SK-N-SH (cell line): ENCODE results near the gene VSIG10L. TPM values are rescaled to one million over a fixed set of nuclear protein-coding genes. Genes with fewer than 3 reads are reported as not detected.

ENCODE experiments used
- CTCF ChIA-PET: fragments of 300-600, 350-600 bp; formaldehyde crosslinking; extraction: SDS; loops from one replicate; lab custom pipeline; 2021; lab: Yijun Ruan, JAX
- POLR2A ChIA-PET: fragments of 350-600 bp; sonication (Branson Sonifier 250); formaldehyde crosslinking; extraction: SDS; loops from one replicate; lab custom pipeline; 2020; ENCODE audit warnings: antibody characterized with exemption, inconsistent platforms; lab: Yijun Ruan, JAX
- DNase-seq: peaks from one replicate; pipeline ENCODE4 v3.0.0; 2012
- H2AFZ ChIP-seq: fragments of 200-600 bp; sonication (generic); 2 replicates; pipeline ENCODE4 v1.8.1; 2016; ENCODE audit warnings: antibody characterized with exemption, mild to moderate bottlenecking, low read depth
- H3F3A ChIP-seq: fragments of 200-600 bp; sonication (generic); replicated peaks from 2 replicates; pipeline ENCODE3; 2016; ENCODE audit warnings: antibody characterized with exemption, mild to moderate bottlenecking; ENCODE audit not compliant: insufficient read depth
- H3K27ac ChIP-seq, 2 experiments: fragments of 200-500 bp in 1 of 2; fragments of 200-600 bp in 1 of 2; sonication (Bioruptor generic) in 1 of 2; sonication (generic), shearing (Covaris generic) in 1 of 2; 2 replicates each; pipeline versions ENCODE4 v1.5.1 to v1.6.1; 2014 to 2016; ENCODE audit warnings: low read depth in 2 of 2, inconsistent platforms in 1 of 2, low read length in 1 of 2, mild to moderate bottlenecking in 1 of 2, mixed read lengths in 1 of 2
- H3K27me3 ChIP-seq: fragments of 200-600 bp; sonication (generic), shearing (Covaris generic); 2 replicates; pipeline ENCODE4 v1.6.1; 2016; ENCODE audit warnings: mixed run types; ENCODE audit not compliant: insufficient read depth
- H3K36me3 ChIP-seq, 2 experiments: fragments of 200-500 bp in 1 of 2; fragments of 200-600 bp in 1 of 2; sonication (Bioruptor generic) in 1 of 2; sonication (generic) in 1 of 2; replicated peaks in 1 of 2; 2 replicates each; pipeline versions ENCODE3 to v1.5.1; 2014 to 2016; ENCODE audit warnings: low read length in 1 of 2, mild to moderate bottlenecking in 1 of 2; ENCODE audit not compliant: insufficient read depth in 2 of 2, control insufficient read depth in 1 of 2
- H3K4me1 ChIP-seq, 2 experiments: fragments of 200-500 bp in 1 of 2; fragments of 200-600 bp in 1 of 2; sonication (Bioruptor generic) in 1 of 2; sonication (generic), shearing (Covaris generic) in 1 of 2; 2 replicates each; pipeline versions ENCODE4 v1.5.1 to v1.6.1; 2014 to 2016; ENCODE audit warnings: low read depth in 1 of 2, low read length in 1 of 2, mixed run types in 1 of 2; ENCODE audit not compliant: insufficient read depth in 2 of 2, control insufficient read depth in 1 of 2
- H3K4me2 ChIP-seq: fragments of 200-600 bp; sonication (generic), shearing (Covaris generic); 2 replicates; pipeline ENCODE4 v1.6.1; 2017; ENCODE audit warnings: mixed run types
- H3K4me3 ChIP-seq, 2 experiments: fragments of 200-500 bp in 1 of 2; fragments of 200-600 bp in 1 of 2; sonication (Bioruptor generic) in 1 of 2; sonication (generic), shearing (Covaris generic) in 1 of 2; 2 replicates each; pipeline versions ENCODE4 v1.5.1 to v1.8.1; 2014 to 2016; ENCODE audit warnings: low read depth in 2 of 2, inconsistent platforms in 1 of 2, low read length in 1 of 2, mild to moderate bottlenecking in 1 of 2, mixed read lengths in 1 of 2, moderate library complexity in 1 of 2
- H3K79me2 ChIP-seq: fragments of 200-600 bp; sonication (generic); 2 replicates; pipeline ENCODE4 v1.8.1; 2017; ENCODE audit warnings: mild to moderate bottlenecking; ENCODE audit not compliant: insufficient read depth
- H3K9ac ChIP-seq: fragments of 200-600 bp; sonication (generic); 2 replicates; pipeline ENCODE4 v1.6.1; 2017; ENCODE audit warnings: mixed run types
- H3K9me2 ChIP-seq: fragments of 200-600 bp; sonication (generic); 2 replicates; pipeline ENCODE4 v1.6.1; 2017; ENCODE audit warnings: mixed run types
- H3K9me3 ChIP-seq: fragments of 200-600 bp; sonication (generic); 2 replicates; pipeline ENCODE4 v1.6.1; 2017; ENCODE audit warnings: mixed run types, mild to moderate bottlenecking, moderate library complexity
- H4K20me1 ChIP-seq: fragments of 200-600 bp; sonication (generic); 2 replicates; pipeline ENCODE4 v1.6.1; 2017; ENCODE audit warnings: mild to moderate bottlenecking, mixed run types; ENCODE audit not compliant: insufficient read depth
- CHD2 ChIP-seq: fragments of 150-350 bp; IDR thresholded peaks from 2 replicates; pipeline ENCODE4 v1.6.1; 2018; ENCODE audit warnings: low read length; ENCODE audit not compliant: partially characterized antibody
- ELF1 ChIP-seq: IDR thresholded peaks from 2 replicates; pipeline ENCODE4 v1.4.0; 2012
- FOSL2 ChIP-seq: IDR thresholded peaks from 2 replicates; pipeline ENCODE4 v1.4.0; 2012; ENCODE audit warnings: low read depth, mild to moderate bottlenecking, moderate library complexity, borderline replicate concordance
- JUND ChIP-seq: IDR thresholded peaks from 2 replicates; pipeline ENCODE4 v1.4.0; 2012
- POLR2AphosphoS5 ChIP-seq: IDR thresholded peaks from 2 replicates; pipeline ENCODE4 v1.6.1; 2012; ENCODE audit warnings: low read depth, low read length
- RAD21 ChIP-seq: IDR thresholded peaks from 2 replicates; pipeline ENCODE4 v1.6.1; 2012; ENCODE audit warnings: mild to moderate bottlenecking, low read length
- RCOR1 ChIP-seq: fragments of 150-350 bp; IDR thresholded peaks from 2 replicates; pipeline ENCODE4 v1.6.1; 2017; ENCODE audit warnings: antibody characterized with exemption, low read length
- TAF1 ChIP-seq: IDR thresholded peaks from 2 replicates; pipeline ENCODE4 v1.6.1; 2012; ENCODE audit warnings: low read depth, mild to moderate bottlenecking, low read length, moderate library complexity, borderline replicate concordance
- TCF12 ChIP-seq: IDR thresholded peaks from 2 replicates; pipeline ENCODE4 v1.4.0; 2012
- YY1 ChIP-seq: IDR thresholded peaks from 2 replicates; pipeline ENCODE4 v1.4.0; 2012; ENCODE audit warnings: low read depth, mild to moderate bottlenecking
- WGBS: methylation state at CpG from one replicate; pipeline ENCODE4 v1.1.6; 2017; ENCODE audit warnings: low lambda C conversion rate; 5-methylcytosine and 5-hydroxymethylcytosine counted together
- polyA plus RNA-seq, 3 experiments: library from polyadenylated mRNA; depleted of rRNA; stranded (reverse); fragments of >200 nt; gene quantifications; 2 replicates each; pipeline ENCODE4 v1.2.3, GENCODE V29; 2012
- TF ChIP-seq, protein P1 (sequence below): fragments of 200-600 bp; sonication (generic); IDR thresholded peaks from 2 replicates; pipeline ENCODE4 v1.6.1; 2017; ENCODE audit warnings: antibody characterized with exemption, mild to moderate bottlenecking, moderate library complexity
- TF ChIP-seq, protein P2 (sequence below): IDR thresholded peaks from 2 replicates; pipeline ENCODE4 v1.4.0; 2012; ENCODE audit warnings: low read depth, borderline replicate concordance

The VSIG10L gene
- polyA plus RNA-seq (2012; rRNA removed), result 2.3 and 2.7 TPM in 2 replicates
- polyA plus RNA-seq (2012; cell fraction: cytosol; rRNA removed), result 1.2 and 1.8 TPM in 2 replicates
- 11.8 and 12.3 TPM in 2 replicates for polyA plus RNA-seq (2012; cell fraction: nucleus; rRNA removed)

DNA sequence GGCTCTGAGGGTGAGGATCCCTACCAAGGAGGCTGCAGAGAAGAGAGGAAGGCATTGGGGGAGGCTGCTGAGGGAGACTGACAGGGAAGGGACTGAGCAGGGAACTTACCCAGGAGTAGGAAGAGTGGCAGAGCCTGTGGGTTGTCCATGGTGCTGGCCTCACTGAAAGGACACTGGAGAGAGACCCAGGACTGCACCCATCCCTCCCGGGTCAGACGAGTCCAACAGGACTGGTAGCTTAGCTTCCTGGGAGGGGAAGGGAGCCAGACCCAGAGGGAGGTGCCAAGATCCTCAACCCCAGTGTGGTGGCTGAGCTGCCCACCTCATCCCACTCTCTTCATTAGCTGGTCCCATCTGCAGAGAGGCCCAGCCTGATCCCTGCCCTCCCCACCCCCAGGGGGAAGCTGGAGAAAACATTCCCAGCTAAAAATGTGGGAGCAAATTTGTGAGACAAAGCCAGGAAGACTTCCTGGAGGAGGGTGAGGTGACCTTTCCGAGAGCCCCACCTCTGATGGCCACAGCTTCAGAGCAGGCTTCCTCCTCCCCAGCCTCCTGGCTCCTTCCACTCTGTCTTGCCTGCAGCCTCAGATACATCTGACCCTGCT lies at the start of gene VSIG10L:
Gene VSIG10L (minus strand): TSS at position 164 of the 605 bp plus-strand sequence. CDS start 15 bp downstream, at position 149.
- POLR2A ChIA-PET, result interaction anchor here (1.3 kb wide), 1 partner anchor 23 kb away, joined by 4 read pairs; no protein-coding TSS in a partner anchor
- no peak within 1 kb of the TSS for H3K4me2 ChIP-seq

DNA sequence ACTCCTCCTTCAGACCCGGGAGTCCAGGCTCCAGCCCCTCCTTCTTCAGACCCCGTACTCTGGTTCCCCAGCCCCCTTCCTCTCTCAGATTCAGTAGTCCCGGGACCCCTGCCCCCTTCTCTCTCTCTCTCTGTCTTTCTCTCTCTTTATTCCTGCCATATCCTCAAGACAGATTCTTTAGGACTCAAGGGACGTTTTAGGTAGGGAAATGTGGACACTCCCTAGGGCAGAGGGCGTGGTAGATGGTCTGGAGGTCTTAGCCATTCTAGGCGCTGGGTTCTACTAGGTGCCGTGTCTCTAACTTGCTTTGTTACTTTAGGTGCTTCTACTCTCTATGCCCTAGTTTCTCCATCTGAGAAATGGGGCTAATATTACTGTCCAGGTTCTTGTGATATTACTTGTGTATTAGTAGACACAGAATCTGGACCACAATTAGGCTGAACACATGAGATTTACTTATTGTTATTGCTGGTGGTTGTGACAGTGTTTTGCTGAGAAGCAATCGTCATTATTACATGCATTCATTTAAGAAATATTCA lies 49.2 kb upstream of the VSIG10L start:
- Histone ChIP-seq H3K4me2 (no peak overlapping the region), H4K20me1 (no peaks in the 10 kb centered on the region), H3K4me1 (peaks cover 8 to 9% of the 10 kb centered on the region in 2 experiments; a peak in 1 of 4 replicates), H3K27ac (no peak overlapping the region), H3K79me2 (no peaks in the 10 kb centered on the region), H3K9me2 (no peaks in the 10 kb centered on the region), H2AFZ (0 out of 2 replicates have a peak overlapping the region, but pooled peaks have one; percentile 46), H3K4me3 (no peak overlapping the region), H3K9ac (no peak overlapping the region), H3K36me3 (no peaks in the 10 kb centered on the region), H3K27me3 (no peaks in the 10 kb centered on the region), H3F3A (no peaks in the 10 kb centered on the region), H3K9me3 (no peaks in the 10 kb centered on the region)
- POLR2A ChIA-PET, result no interaction called here
- WGBS, result 70% methylated on average over 8 of the region's 8 CpGs
- no peak for DNase-seq
- CTCF ChIA-PET, result interaction anchor here (0.7 kb wide), 1 partner anchor 31 kb away, joined by 3 read pairs; no protein-coding TSS in a partner anchor
- no peak for TF ChIP-seq POLR2AphosphoS5
- no peak for TF ChIP-seq RCOR1
- TF ChIP-seq RAD21, result no peak
- TF ChIP-seq, protein P1, sequence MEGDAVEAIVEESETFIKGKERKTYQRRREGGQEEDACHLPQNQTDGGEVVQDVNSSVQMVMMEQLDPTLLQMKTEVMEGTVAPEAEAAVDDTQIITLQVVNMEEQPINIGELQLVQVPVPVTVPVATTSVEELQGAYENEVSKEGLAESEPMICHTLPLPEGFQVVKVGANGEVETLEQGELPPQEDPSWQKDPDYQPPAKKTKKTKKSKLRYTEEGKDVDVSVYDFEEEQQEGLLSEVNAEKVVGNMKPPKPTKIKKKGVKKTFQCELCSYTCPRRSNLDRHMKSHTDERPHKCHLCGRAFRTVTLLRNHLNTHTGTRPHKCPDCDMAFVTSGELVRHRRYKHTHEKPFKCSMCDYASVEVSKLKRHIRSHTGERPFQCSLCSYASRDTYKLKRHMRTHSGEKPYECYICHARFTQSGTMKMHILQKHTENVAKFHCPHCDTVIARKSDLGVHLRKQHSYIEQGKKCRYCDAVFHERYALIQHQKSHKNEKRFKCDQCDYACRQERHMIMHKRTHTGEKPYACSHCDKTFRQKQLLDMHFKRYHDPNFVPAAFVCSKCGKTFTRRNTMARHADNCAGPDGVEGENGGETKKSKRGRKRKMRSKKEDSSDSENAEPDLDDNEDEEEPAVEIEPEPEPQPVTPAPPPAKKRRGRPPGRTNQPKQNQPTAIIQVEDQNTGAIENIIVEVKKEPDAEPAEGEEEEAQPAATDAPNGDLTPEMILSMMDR, result no peak
- TF ChIP-seq, protein P2, sequence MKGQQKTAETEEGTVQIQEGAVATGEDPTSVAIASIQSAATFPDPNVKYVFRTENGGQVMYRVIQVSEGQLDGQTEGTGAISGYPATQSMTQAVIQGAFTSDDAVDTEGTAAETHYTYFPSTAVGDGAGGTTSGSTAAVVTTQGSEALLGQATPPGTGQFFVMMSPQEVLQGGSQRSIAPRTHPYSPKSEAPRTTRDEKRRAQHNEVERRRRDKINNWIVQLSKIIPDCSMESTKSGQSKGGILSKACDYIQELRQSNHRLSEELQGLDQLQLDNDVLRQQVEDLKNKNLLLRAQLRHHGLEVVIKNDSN, result no peak
- TF ChIP-seq CHD2, result no peak
- TF ChIP-seq ELF1, result no peak
- no peak for TF ChIP-seq JUND
- no peak for TF ChIP-seq FOSL2
- no peak for TF ChIP-seq TAF1
- no peak for TF ChIP-seq YY1
- TF ChIP-seq, all 33 proteins: peak for 0

More for the DNA sequence above, at the start of gene VSIG10L:
- no peaks in the 10 kb centered on the region for H3K27me3 ChIP-seq
- H3K4me1 ChIP-seq, result peaks cover 0 to 8% of the 10 kb centered on the region in 2 experiments; a peak in 1 of 4 replicates
- no peak within 1 kb of the TSS for H3K9ac ChIP-seq
- H3K9me3 ChIP-seq, result no peaks in the 10 kb centered on the region
- WGBS, result 71% methylated on average over 3 of the region's 3 CpGs
- no peaks in the 10 kb centered on the region for H3K79me2 ChIP-seq
- no peak within 1 kb of the TSS for H3K4me3 ChIP-seq
- DNase-seq, result no peak
- H2AFZ ChIP-seq, result no peak within 1 kb of the TSS
- H4K20me1 ChIP-seq, result no peaks in the 10 kb centered on the region
- no peaks in the 10 kb centered on the region for H3K36me3 ChIP-seq
- peaks cover 3% of the 10 kb centered on the region for H3F3A ChIP-seq
- H3K9me2 ChIP-seq, result no peaks in the 10 kb centered on the region
- H3K27ac ChIP-seq, result no peak within 1 kb of the TSS
- CTCF ChIA-PET, result interaction anchor here (1.3 to 2.1 kb wide), 5 partner anchors 9 to 436 kb away, joined by 3 to 8 read pairs (median 4); no protein-coding TSS in a partner anchor
- no peak for TF ChIP-seq TCF12
- TF ChIP-seq, all 33 proteins: peak for 0
